ENCODE measurements around the gene TSPO2. TPM values are rescaled to one million over a fixed set of nuclear protein-coding genes. Genes with fewer than 3 reads are reported as not detected.

Gene TSPO2
- total and polyA plus RNA-seq, 2 of the 13 experiments (the other 11 are each of a cell fraction or from before 2014, with no cell fraction given), result 0.55 TPM; not detected in 1

GRCh38 chr6:41071923-41072835 lies 29.9 kb downstream of the TSPO2 start, which contains the start of gene OARD1 (continued):
- TF ChIP-seq ZNF280D (CRISPR knock-in tag; IDR thresholded peaks at IDR 0.05), result peak; percentile 74
- TF ChIP-seq FOXA1 (IDR thresholded peaks at IDR 0.05), result no peak
- TF ChIP-seq FOXA1 (CRISPR knock-in tag; IDR thresholded peaks at IDR 0.05), result no peak; the same call in 1 of the 2 replicates
- peak; percentile 58; the same call in 1 of the 2 replicates for TF ChIP-seq ZNF451 (CRISPR knock-in tag; IDR thresholded peaks at IDR 0.05)
- no peak for TF ChIP-seq ATF7 (IDR thresholded peaks at IDR 0.05)
- TF ChIP-seq ATF7 (CRISPR knock-in tag; IDR thresholded peaks at IDR 0.05), result 0 out of 2 replicates have a peak, but pooled peaks have one; percentile 22
- TF ChIP-seq ZBTB7B (CRISPR knock-in tag; IDR thresholded peaks at IDR 0.05), result peak; percentile 75
- TF ChIP-seq FOXM1 (CRISPR knock-in tag; IDR thresholded peaks at IDR 0.05), result no peak
- TF ChIP-seq HINFP (CRISPR knock-in tag; IDR thresholded peaks at IDR 0.05; ENCODE audit: low read depth), result no peak; the same call in 1 of the 2 replicates
- peak; percentile 94 for TF ChIP-seq POLR2AphosphoS5 (IDR thresholded peaks at IDR 0.05; ENCODE audit: low read depth, low read length)
- TF ChIP-seq ZNF83 (CRISPR knock-in tag; IDR thresholded peaks at IDR 0.05; ENCODE audit: borderline replicate concordance), result 0 out of 2 replicates have a peak, but pooled peaks have one; percentile 63
- TF ChIP-seq BCL6 (CRISPR knock-in tag; IDR thresholded peaks at IDR 0.05), result no peak; the same call in 1 of the 2 replicates
- no peak; the same call in 1 of the 2 replicates for TF ChIP-seq ISX (CRISPR knock-in tag; conservative IDR thresholded peaks at IDR 0.05)
- TF ChIP-seq SKI (IDR thresholded peaks at IDR 0.05; ENCODE audit: partially characterized antibody), result peak; percentile 29
- TF ChIP-seq ZBTB10 (CRISPR knock-in tag; IDR thresholded peaks at IDR 0.05; ENCODE audit: borderline replicate concordance), result 0 out of 2 replicates have a peak, but pooled peaks have one; percentile 29
- no peak; the same call in 1 of the 2 replicates for TF ChIP-seq HMGXB3 (CRISPR knock-in tag; IDR thresholded peaks at IDR 0.05; ENCODE audit: borderline replicate concordance)
- TF ChIP-seq PHF5A (CRISPR knock-in tag; IDR thresholded peaks at IDR 0.05; ENCODE audit: low read depth, unreplicated experiment), result no peak

All from HepG2 (cell line).